ENCODE data around the gene CPT2. TPM values are rescaled to one million over a fixed set of nuclear protein-coding genes. Genes with fewer than 3 reads are reported as not detected.
"Not testable (repeated sequence)": the region's sequence is repeated elsewhere in the genome, so short reads cannot be mapped to it uniquely, and the experiment has no call there.

Gene CPT2
- total RNA-seq, 4 donors from 2014 or later: 11.4 to 19.1 (median 16.0) TPM

- intact Hi-C loops (cut with DNase I): no loop called here
- DNase-seq (ENCODE audit: extremely low spot score): no peak
- 91% methylated on average over 3 of the region's 3 CpGs for WGBS
These were observed 6.8 kb downstream of the CPT2 start for GRCh38 chr1:53203466-53203865.

GRCh38 chr1:53205496-53205895 is 8.9 kb downstream of the CPT2 start:
- intact Hi-C loops (cut with DNase I); H3K4me1 ChIP-seq; H3K9me3 ChIP-seq; H3K27me3 ChIP-seq; H3K4me3 ChIP-seq; H3K27ac ChIP-seq (replicated peaks in 1 of 4); DNase-seq (ENCODE audit: extremely low spot score): not testable (repeated sequence)
- 100% methylated on average over 1 of the region's 1 CpG for WGBS
- peaks cover 38 to 100% (median 73%) of the 10 kb centered on the region in 4 donors for H3K36me3 ChIP-seq

More at GRCh38 chr1:53203466-53203865, 6.8 kb downstream of the CPT2 start:
- Histone ChIP-seq H3K27ac (replicated peaks in 1 of 4) (no peak overlapping the region), H3K36me3 (peaks cover 28 to 79% (median 54%) of the 10 kb centered on the region in 4 donors), H3K4me1 (peaks cover 9 to 12% (median 10%) of the 10 kb centered on the region in 4 donors), H3K27me3 (no peaks in the 10 kb centered on the region), H3K9me3 (peaks cover 0 to 4% (median 0%) of the 10 kb centered on the region in 4 donors), H3K4me3 (no peak overlapping the region)
- TF ChIP-seq POLR2AphosphoS5 (IDR thresholded peaks at IDR 0.05) (no peak), POLR2A (IDR thresholded peaks at IDR 0.05; ENCODE audit: low read depth) (no peak), CTCF (IDR thresholded peaks at IDR 0.05) (no peak), EP300 (IDR thresholded peaks at IDR 0.05) (no peak)

- H3K27me3 ChIP-seq; intact Hi-C loops (cut with DNase I); H3K27ac ChIP-seq (replicated peaks in 1 of 4); H3K4me1 ChIP-seq; H3K4me3 ChIP-seq; DNase-seq (ENCODE audit: extremely low spot score); H3K9me3 ChIP-seq: not testable (repeated sequence)
- peaks cover 45 to 100% (median 74%) of the 10 kb centered on the region in 4 donors for H3K36me3 ChIP-seq
- 100% methylated on average over 2 of the region's 3 CpGs for WGBS
These were observed 9.6 kb downstream of the CPT2 start for GRCh38 chr1:53206083-53206685.

- Histone ChIP-seq H3K4me3 (no peak overlapping the region), H3K9me3 (peaks cover 0 to 4% (median 0%) of the 10 kb centered on the region in 4 donors), H3K27ac (replicated peaks in 1 of 4) (no peak overlapping the region), H3K4me1 (no peaks in the 10 kb centered on the region), H3K27me3 (no peaks in the 10 kb centered on the region), H3K36me3 (peaks cover 46 to 100% (median 77%) of the 10 kb centered on the region in 4 donors)
- 50% methylated on average over 1 of the region's 1 CpG for WGBS
- TF ChIP-seq CTCF (IDR thresholded peaks at IDR 0.05) (no peak), POLR2A (IDR thresholded peaks at IDR 0.05; ENCODE audit: low read depth) (no peak), EP300 (IDR thresholded peaks at IDR 0.05) (no peak), POLR2AphosphoS5 (IDR thresholded peaks at IDR 0.05) (no peak)
- intact Hi-C loops (cut with DNase I): no loop called here
- DNase-seq (ENCODE audit: extremely low spot score): no peak
These were observed 10.2 kb downstream of the CPT2 start for GRCh38 chr1:53206735-53207379.

GRCh38 chr1:53207726-53208125 is 11.1 kb downstream of the CPT2 start:
- no peak for DNase-seq (ENCODE audit: extremely low spot score)
- intact Hi-C loops (cut with DNase I): no loop called here
- Histone ChIP-seq H3K9me3 (peaks cover 0 to 4% (median 0%) of the 10 kb centered on the region in 4 donors), H3K4me1 (no peaks in the 10 kb centered on the region), H3K27ac (replicated peaks in 1 of 4) (no peak overlapping the region), H3K27me3 (no peaks in the 10 kb centered on the region), H3K4me3 (no peak overlapping the region), H3K36me3 (peaks cover 46 to 100% (median 76%) of the 10 kb centered on the region in 4 donors)
- WGBS: 88% methylated on average over 1 of the region's 1 CpG
- TF ChIP-seq POLR2AphosphoS5 (IDR thresholded peaks at IDR 0.05): no peak
- TF ChIP-seq CTCF (IDR thresholded peaks at IDR 0.05): no peak
- TF ChIP-seq POLR2A (IDR thresholded peaks at IDR 0.05; ENCODE audit: low read depth): no peak
- TF ChIP-seq EP300 (IDR thresholded peaks at IDR 0.05): no peak
